HG02571 (cell line): ENCODE results near the gene AIPL1.

Experiments used
- ATAC-seq: cut with Tn5 transposase; IDR thresholded peaks from one replicate; pipeline ENCODE4 v1.9.1; 2021; ENCODE audit warnings: mild to moderate bottlenecking, moderate library complexity; ENCODE audit not compliant: unreplicated experiment

Gene AIPL1

DNA sequence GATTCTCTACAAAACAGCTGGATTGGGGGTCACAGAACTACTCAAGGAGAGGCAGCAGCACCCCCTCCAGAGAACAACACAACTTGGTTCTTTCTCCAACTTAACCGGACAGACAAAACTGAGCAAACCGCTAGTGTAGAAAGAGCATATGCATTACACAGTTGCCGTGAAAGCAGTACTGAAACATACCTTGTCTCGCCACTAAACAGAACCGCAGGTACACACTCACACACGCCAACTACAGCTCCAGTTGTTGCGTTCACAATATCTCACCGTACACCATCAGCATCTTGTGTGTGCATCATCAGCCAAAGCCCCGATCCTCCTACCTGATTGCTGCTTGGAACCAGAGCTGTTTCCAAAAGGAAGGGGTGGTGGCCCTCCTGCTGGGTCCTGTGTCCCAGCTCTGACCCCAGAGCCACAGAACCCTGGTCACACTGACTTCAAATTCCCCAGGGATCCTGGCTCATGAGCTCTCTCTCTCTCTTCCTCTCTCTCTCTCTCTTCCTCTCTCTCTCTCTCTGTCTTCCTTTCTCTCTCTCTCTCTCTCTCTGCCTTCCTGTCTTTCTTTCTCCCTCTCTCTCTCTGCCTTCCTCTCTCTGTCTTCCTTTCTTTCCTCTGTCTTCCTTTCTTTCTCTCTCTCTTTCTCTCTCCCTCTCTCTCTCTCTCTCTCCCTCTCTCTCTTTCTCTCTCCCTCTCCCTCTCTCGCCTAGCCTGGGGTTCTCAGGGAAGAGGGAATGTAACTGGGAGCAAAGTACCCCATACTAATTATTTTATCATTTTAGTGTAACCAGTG is 17.7 kb upstream of the AIPL1 start:
- ATAC-seq, result no peak

DNA sequence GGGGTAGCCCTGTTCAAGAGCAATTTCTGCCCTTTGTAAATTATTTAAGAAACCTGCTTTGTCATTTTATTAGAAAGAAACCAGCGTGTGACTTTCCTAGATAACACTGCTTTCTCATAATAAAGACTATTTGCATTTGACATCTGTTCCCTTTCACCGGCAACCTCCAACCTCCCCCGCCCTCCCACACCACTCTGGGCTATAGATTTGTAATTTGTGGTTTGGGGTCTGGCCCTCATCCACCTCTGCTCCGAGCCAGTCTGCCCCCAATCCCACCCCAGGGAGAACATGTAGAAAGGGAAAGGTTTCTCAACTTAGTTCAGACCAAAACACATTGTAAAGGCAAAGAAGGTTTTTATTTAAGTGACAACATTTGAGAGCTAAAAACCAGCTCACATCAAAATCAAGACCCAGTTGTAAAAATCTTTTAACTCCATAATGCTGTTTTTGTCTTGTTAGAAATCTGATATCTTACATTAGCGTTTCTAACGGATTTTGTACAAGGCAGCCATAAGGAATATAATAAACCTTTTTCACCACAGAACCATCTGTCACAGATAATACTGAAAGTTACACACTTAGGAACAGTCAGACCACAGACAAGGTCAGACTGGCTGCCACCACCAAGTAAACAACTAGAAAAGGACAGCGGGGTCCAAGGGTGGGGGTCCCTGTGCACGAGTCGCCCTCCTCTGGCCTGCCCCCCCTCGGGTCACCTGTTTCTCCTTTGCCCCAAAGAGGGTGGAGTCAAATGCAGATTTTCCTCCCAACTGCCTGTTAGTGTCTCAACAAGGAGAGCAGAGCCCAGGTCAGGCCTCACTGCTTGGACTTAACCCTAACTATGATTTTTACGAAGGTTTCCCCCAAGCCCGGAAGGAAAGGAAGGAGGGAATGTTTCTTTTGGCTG is 16.3 kb upstream of the AIPL1 start:
- no peak for ATAC-seq

DNA sequence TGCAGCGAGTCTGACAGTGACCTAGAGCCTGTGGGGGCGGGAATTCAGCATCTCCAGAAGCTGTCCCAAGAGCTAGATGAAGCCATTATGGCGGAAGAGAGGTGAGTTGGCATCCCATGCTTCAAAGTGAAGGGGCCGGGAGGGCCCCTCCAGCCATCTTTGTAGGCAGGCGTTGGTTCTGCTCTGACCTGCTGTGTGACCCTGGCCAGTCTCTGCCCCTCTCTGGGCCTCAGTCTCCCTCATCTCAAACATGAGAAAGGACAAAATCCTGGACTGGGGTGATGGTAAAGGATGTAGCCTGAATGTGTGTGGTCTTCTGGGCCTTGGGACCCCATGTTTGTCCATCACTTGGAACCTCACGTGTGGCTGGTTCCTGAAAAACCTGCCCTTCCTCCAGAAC is 14.4 kb upstream of the AIPL1 start:
- no peak for ATAC-seq

DNA sequence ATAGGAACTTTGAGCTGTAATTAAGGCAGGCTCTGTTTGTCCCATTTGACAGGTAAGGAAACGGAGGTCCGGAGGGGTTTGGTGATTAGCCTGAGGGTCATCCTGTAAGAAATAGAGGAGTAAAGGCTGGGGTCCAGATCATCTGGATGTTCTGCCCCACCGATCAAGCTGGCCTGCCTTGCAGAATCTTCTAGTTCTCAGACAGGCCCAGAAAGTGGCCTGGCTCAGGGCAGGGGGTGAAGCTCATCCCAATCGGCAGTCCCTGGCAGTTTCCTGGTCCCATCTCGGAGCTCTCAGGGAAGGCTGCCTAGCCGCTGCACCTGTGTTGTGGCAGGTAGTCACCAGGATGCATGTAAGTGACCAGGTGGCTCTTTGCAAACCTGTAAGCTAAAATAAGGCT is 13.6 kb upstream of the AIPL1 start:
- ATAC-seq, result no peak

DNA sequence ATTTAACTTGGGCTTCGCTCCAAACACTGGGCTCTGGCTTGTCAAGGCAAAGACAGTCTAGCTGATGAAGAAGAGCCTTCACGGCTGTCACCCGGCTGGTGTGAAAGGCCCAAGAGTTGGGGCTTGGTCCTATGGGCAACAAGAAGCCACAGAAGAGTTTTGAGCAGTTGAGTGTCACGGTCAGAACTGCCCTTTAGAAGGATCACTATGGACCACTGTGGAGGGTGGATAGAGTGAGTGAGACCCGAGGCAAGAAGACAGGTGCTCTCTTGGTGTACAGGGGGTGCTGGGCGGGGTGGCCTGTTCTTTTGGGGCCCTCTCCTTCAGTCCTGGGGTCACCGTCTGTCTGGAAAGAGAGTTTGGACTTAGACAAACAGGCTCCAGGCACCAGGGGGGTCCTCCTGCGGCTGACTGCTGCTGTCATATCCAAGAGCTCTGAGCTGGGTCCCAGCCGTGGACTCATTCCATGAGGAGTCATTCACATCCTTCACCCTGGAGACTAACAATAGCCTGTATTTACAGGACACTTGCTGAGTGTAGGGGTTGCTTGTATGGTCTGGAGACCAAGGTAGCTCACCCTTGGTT is 11.7 kb upstream of the AIPL1 start:
- ATAC-seq, result no peak

DNA sequence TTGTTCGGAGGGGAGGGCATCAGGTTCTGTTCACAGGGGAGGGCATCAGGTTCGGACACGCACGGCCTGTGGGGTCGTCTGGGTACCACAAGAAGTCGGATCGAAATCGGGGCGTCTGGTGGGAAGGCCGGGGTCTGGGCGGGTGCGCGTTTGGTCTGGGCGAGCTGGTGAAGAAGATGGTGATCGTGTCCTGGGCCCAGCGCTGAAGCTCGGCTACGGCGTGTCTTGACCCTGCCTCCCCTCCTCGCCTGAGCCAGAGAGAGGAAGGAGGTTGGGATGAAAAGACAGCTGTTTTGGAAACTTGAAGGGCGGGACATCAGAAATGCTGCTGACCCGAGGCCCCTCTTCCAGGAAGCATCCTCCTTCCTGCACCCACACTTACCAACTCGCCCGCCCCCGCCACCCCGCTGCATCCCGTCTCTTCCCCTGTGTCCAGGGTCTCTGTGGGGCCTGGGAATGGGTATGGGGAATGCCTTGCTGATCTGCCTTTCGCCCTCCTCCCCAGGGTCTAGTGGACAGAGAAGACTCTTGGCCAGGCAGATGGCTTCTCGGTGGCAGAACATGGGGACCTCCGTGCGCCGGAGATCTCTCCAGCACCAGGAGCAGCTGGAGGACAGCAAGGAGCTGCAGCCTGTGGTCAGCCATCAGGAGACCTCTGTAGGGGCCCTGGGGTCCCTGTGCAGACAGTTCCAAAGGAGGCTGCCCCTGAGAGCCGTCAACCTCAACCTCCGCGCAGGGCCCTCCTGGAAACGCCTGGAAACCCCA is 9.8 kb upstream of the AIPL1 start:
- no peak for ATAC-seq

DNA sequence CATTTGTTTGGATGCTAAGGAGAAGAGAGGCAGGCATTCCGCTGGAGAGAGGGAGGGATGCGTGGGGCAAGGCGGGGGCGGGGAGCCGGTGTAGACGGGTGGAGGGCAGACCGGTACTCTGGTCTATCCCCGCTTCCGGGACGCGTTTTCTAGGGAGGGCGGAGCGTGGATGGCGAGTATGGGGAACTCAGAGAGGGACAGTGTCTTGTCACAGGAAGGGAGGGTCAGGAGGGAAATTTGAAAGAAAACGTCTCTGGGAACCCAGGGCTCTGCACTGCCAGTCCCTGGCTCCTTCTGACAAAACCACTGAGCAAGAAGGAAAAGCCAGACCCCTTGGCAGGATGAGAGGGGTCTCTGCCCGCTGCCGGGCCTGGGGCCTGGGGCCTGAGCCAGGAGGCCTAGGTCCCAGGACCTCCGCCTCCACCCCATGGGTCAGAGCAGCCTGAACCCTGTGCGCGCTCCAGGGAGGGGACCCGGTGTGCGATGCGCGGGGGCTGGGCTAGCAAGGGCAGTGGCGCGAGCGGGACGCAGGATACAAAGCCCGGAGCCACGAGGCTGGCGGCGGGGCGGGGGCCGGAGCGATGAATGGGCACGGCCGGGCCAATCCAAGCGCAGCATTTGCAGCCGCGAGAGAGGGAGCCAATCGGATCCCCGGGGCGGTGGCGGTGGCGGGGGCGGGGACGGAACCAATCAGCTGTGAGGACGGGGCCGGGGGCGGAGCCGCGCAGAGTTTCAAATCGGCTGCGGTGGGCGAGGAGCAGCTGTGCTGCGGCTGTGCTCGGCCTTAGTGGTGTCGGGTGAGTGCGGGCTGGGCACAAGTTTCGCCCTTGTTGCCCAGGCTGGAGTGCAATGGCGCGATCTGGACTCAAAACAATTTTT is 9.0 kb upstream of the AIPL1 start, which contains the start of gene PIMREG:
PIMREG (plus strand) TSS at position 764 of the 879 bp plus-strand sequence. CDS start 656 bp downstream, outside the sequence.
- peak; percentile 77 for ATAC-seq

DNA sequence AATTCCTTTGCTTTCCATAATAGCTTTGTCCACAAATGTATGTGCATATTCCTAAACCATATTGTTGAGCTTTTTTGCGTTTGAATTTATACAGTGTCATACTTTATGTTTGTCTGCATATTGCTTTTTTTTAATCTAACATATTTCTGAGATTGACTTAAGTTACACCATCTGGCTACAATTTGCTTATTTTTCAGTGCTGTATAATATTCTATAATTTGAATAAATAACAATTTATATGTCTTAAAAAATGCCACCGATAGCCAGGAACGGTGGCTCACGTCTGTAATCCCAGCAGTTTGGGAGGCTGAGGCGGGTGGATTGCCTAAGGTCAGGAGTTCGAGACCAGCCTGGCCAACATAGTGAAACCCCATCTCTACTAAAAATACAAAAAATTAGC is 7.9 kb upstream of the AIPL1 start:
- ATAC-seq, result no peak

DNA sequence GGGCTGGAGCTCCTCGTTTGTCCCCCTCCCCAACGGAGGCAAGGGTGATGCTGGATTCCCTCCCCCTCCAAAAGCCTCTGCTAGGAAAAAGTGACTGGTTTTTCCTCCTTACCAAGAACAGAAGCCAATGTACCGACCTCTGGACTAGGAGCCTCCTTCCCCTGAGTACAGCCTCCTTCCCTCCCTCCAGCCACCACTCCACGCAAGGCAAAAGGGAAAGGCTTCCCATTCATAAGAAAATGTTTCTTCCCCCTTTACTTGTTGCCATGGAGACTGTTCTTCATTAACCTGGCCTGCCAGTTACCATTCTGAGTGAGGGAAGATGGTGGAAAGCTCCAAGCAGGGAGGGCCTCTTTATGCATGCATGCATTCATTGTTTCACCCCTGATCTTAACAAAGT is 5.0 kb upstream of the AIPL1 start:
- ATAC-seq, result no peak

DNA sequence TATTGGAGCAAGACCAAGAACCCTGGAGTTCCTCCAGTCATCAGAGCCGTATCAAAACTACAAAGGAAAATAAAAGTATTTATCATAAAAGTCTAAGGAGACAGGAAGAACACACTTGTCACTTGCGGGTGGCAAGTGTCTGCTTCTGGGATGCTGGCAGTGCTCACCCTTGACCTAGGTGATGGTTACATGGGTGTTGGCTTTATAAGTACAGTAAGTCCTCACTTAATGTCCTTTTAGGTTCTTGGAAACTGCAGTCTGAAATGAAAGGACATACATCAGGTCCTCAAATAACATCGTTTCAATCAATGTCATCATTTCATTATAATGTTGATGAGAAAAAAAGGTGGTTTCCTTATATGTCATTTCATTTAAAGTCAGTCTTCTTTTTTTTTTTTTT is 3.0 kb upstream of the AIPL1 start:
- no peak for ATAC-seq

DNA sequence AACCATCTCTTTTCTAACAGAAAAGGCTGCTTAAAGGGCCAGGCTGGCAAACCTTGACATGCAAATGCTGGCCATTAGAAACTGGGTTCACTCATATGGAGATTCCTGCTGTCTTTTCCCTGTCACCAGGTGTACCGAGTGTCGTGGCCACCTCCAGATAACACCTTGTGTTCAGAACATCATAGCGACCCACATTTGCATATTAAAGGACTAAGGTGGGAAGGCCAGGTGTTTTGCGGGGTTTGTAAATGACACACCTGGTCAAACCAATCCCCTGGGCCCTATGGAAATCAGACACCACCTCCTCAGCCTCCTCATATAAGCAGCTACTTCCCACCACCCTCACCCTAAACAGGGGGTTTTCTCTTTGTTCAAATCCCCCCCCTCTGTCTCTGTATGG is 2.5 kb upstream of the AIPL1 start:
- ATAC-seq, result no peak

DNA sequence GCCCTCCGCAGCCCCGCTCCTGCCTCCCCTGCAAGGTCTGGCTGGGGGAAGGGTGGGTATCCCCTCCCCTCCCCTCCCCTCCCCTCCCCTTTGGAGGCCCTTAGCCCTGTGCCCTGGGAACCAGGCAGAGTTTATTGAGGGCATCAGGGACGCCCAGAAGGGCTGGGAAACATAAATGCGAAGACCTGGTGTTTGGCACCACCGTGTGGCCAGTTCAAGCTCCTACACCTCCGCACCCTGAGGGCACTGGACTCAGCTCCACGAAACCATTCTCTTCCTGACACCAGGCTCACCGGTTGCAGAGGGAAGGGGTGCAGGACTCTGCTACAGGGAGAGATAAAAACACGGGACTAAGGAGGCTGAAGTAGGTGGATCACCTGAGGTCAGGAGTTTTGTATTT is 1.0 kb upstream of the AIPL1 start:
- ATAC-seq, result no peak

DNA sequence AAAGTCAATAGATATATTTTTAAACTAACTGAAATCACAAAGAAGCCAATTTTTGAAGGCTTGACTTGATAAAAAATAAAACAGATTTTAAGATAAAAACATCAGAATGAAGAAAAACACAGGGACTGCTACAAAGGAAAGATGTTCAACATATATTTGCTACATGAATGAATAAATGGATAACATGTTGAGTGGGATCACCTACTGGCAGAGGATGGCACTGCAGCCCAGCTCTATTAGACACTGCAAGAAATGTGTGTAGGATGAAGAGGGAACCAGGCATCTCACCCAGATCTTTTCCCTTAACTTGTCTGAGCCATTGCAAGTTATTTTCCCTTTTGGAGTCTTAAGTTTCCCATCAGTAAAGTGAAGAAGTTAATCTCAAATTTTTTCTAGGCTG is 4.2 kb downstream of the AIPL1 start:
- ATAC-seq, result no peak

DNA sequence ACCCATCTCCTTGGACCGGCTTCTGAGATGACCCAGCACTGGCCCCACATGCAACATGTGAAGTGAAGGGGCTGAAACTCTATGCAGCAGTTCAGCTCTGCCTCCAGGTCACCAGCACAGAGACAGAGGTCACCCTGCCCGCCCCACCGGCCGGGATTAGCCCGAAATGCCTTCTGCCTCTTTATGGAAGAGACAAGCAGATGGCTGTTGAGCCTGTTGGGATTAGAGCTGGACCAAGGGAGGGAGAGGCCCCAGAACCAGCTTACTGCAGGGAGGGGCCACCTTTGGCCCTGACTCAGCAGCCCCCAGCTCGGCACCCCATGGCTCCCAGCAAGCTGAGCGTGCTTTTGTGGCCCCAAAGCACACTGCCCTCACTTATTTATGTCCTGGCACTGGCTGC is 5.7 kb downstream of the AIPL1 start:
- ATAC-seq, result no peak

DNA sequence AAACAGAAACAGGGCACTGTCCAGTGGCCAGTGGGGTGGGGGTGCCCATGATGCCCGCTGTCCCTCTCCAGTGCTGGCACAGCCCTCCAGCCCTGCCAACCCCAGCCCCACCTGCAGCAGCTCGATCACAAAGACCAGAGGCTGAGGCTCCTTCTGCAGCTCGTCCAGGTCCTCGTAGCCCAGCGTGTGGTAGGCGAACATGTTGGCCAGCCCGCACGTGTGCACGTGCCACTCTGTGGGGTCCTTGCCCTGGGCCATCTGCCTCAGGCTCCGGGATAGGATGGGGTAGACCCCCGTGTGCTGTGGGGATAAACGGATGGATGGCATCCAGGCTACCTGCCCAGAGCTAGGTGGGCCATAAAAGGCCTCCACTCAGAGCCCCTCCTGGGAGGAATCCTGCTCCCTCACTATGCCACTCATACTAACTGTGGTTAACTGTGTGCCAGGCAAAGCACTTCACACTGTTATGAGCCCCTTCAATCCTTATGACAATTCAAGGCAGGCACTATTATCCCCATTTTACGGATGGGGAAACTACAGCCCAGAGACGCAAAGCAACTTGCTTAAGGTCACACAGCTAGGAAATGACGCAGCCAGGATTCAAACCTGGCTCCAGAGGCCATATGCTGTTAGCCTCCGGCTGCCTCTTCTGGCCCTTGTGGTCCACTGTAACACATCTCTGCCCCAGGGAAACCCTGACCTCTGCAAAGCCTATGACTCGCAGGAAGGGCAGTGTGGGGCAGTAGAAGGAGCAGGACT is 6.5 kb downstream of the AIPL1 start:
- ATAC-seq, result no peak

DNA sequence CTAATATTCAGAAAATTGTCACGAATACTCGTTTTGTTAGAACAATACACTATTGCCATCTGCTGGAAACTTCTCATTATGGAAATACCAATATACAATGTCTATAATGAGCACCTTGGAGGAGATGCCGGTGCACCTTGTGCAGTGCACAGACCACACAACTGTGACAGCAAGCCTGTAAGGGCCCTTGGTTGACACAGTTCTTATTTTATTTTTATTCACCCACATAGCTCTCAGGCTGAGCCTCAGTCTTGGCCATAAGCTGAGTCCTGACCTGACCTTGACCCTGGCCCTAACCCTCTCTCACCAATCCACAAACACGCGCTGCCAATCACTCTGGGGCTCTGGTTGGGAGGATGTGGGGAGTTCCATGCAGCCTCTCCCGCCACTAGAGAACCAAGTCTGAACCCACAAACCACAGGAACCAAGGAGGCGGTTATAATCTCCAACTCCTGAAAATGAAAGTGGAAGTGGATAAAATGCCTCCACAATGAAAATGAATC is 7.6 kb downstream of the AIPL1 start:
- ATAC-seq, result no peak

DNA sequence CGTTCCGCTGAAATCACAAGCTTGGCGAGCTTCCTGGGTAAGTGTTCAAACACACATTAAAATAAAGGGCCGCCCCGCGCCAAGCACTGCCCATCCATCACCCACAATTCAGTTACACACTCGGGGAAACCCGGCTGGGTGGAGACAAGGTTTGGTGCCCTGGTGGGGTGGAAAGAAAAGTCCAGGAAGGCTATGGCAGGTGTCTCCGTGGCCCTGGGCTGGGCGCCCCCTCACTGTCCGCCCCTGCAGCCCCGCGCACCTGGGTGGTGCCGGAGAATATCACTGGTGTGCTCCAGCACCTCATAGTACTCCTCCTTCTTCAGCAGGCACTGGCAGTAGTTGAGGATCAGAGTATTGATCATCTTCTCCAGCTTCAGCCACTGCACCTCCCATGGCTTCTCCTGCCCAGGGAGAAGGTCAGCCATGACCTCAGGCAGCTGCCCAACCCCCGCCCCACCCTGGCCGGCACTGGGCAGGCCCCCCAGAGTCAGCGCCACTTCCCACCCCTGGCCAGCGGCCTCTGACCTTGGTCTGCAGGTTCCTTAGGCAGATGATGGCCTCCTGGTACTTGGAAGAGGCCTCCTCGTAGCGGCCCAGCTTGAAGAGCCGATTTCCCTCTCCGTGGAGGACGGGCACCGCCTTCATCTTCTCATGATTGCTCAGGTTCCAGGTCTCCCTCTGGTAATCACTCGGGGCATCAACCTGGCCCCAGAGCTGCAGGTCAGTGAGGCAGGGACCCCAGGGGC is 8.4 kb downstream of the AIPL1 start:
- ATAC-seq, result no peak

DNA sequence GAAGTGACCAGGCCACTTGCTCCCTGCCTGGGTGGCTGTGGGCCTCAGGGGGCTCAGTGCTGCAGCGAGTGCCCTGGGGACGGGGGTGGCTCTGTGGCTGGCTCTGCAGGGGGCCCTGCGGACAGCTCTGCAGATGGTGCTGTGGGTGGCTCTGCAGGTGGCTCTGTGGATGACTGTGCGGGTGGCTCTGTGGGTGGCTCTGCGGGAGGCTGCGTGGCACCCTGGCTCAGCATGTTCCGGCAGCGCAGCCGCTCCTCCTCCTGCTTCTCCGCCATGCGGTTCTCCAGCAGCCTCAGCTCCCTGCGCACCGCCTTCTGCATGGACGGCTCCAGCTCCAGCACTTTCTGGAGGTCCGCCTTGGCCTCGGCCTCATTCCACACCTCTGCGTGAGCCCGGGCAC is 9.5 kb downstream of the AIPL1 start:
- no peak for ATAC-seq
